ENCODE measurements around the gene HMGCLL1.

HMGCLL1 gene

GRCh38 chr6:55578537-55579363 lies at the start of gene HMGCLL1:
HMGCLL1 (minus strand) TSS chr6:55579192; CDS start chr6:55579055, 137 bp downstream.
- in situ Hi-C loops (cut with HindIII; ENCODE audit: low sequenced_read_pairs): no loop called here

GRCh38 chr6:55621993-55622392 lies 43.0 kb upstream of the HMGCLL1 start:
- in situ Hi-C loops (cut with HindIII; ENCODE audit: low sequenced_read_pairs): no loop called here

GRCh38 chr6:55621244-55621643 lies 42.3 kb upstream of the HMGCLL1 start:
- in situ Hi-C loops (cut with HindIII; ENCODE audit: low sequenced_read_pairs): no loop called here

- in situ Hi-C loops (cut with HindIII; ENCODE audit: low sequenced_read_pairs): loop anchor here (10.0 kb wide), 1 partner anchor 268 kb away; no protein-coding TSS in a partner anchor
Observed at GRCh38 chr6:55617272-55617671, 38.3 kb upstream of the HMGCLL1 start.

- in situ Hi-C loops (cut with HindIII; ENCODE audit: low sequenced_read_pairs): no loop called here
Observed at GRCh38 chr6:55604021-55604420, 25.0 kb upstream of the HMGCLL1 start.

GRCh38 chr6:55601120-55601519 lies 22.1 kb upstream of the HMGCLL1 start:
- in situ Hi-C loops (cut with HindIII; ENCODE audit: low sequenced_read_pairs): no loop called here

- in situ Hi-C loops (cut with HindIII; ENCODE audit: low sequenced_read_pairs): no loop called here
Observed at GRCh38 chr6:55594442-55594841, 15.4 kb upstream of the HMGCLL1 start.

- in situ Hi-C loops (cut with HindIII; ENCODE audit: low sequenced_read_pairs): no loop called here
Observed at GRCh38 chr6:55584654-55585354, 5.8 kb upstream of the HMGCLL1 start.

- in situ Hi-C loops (cut with HindIII; ENCODE audit: low sequenced_read_pairs): no loop called here
Observed at GRCh38 chr6:55576811-55577210, 2.2 kb downstream of the HMGCLL1 start.

GRCh38 chr6:55574556-55574955 lies 4.4 kb downstream of the HMGCLL1 start:
- in situ Hi-C loops (cut with HindIII; ENCODE audit: low sequenced_read_pairs): no loop called here

- in situ Hi-C loops (cut with HindIII; ENCODE audit: low sequenced_read_pairs): no loop called here
Observed at GRCh38 chr6:55569638-55570037, 9.4 kb downstream of the HMGCLL1 start.

- in situ Hi-C loops (cut with HindIII; ENCODE audit: low sequenced_read_pairs): no loop called here
Observed at GRCh38 chr6:55568808-55569439, 10.1 kb downstream of the HMGCLL1 start.

- in situ Hi-C loops (cut with HindIII; ENCODE audit: low sequenced_read_pairs): no loop called here
Observed at GRCh38 chr6:55567558-55567957, 11.4 kb downstream of the HMGCLL1 start.

GRCh38 chr6:55566036-55566710 lies 12.8 kb downstream of the HMGCLL1 start:
- in situ Hi-C loops (cut with HindIII; ENCODE audit: low sequenced_read_pairs): no loop called here

GRCh38 chr6:55562318-55562717 lies 16.7 kb downstream of the HMGCLL1 start:
- in situ Hi-C loops (cut with HindIII; ENCODE audit: low sequenced_read_pairs): no loop called here

GRCh38 chr6:55560290-55560885 lies 18.6 kb downstream of the HMGCLL1 start:
- in situ Hi-C loops (cut with HindIII; ENCODE audit: low sequenced_read_pairs): no loop called here

GRCh38 chr6:55557146-55557545 lies 21.8 kb downstream of the HMGCLL1 start:
- in situ Hi-C loops (cut with HindIII; ENCODE audit: low sequenced_read_pairs): no loop called here

- in situ Hi-C loops (cut with HindIII; ENCODE audit: low sequenced_read_pairs): no loop called here
Observed at GRCh38 chr6:55545791-55546190, 33.2 kb downstream of the HMGCLL1 start.

GRCh38 chr6:55543633-55544309 lies 35.2 kb downstream of the HMGCLL1 start:
- in situ Hi-C loops (cut with HindIII; ENCODE audit: low sequenced_read_pairs): no loop called here

GRCh38 chr6:55541024-55541423 lies 38.0 kb downstream of the HMGCLL1 start:
- in situ Hi-C loops (cut with HindIII; ENCODE audit: low sequenced_read_pairs): no loop called here
